COLO829 (cell line): ENCODE results near the gene ANKFY1.

ENCODE experiments used
- DNase-seq: peaks from one replicate; pipeline ENCODE4 v3.0.0; 2012; ENCODE audit warnings: low spot score

ANKFY1 gene

GRCh38 chr17:4263282-4264215 is at the start of gene ANKFY1:
TSS of gene ANKFY1 (minus strand) at chr17:4263979. CDS start at chr17:4263941, 38 bp downstream.
- DNase-seq, result peak; percentile 99

- peak; percentile 48 for DNase-seq
Observed at GRCh38 chr17:4310354-4311060, 46.7 kb upstream of the ANKFY1 start.

GRCh38 chr17:4309897-4310296 is 46.1 kb upstream of the ANKFY1 start:
- no peak for DNase-seq

- DNase-seq, result no peak
Observed at GRCh38 chr17:4307179-4307930, 43.6 kb upstream of the ANKFY1 start.

- no peak for DNase-seq
Observed at GRCh38 chr17:4305224-4305623, 41.4 kb upstream of the ANKFY1 start.

- peak; percentile 38 for DNase-seq
Observed at GRCh38 chr17:4304417-4305027, 40.7 kb upstream of the ANKFY1 start.

GRCh38 chr17:4301066-4301465 is 37.3 kb upstream of the ANKFY1 start:
- peak; percentile 37 for DNase-seq

GRCh38 chr17:4297351-4297750 is 33.6 kb upstream of the ANKFY1 start:
- DNase-seq, result peak; percentile 50

- DNase-seq, result no peak
Observed at GRCh38 chr17:4295686-4296085, 31.9 kb upstream of the ANKFY1 start.

- no peak for DNase-seq
Observed at GRCh38 chr17:4293572-4293971, 29.8 kb upstream of the ANKFY1 start.

- no peak for DNase-seq
Observed at GRCh38 chr17:4287710-4288109, 23.9 kb upstream of the ANKFY1 start.

GRCh38 chr17:4276514-4276913 is 12.7 kb upstream of the ANKFY1 start:
- no peak for DNase-seq

GRCh38 chr17:4272972-4273368 is 9.2 kb upstream of the ANKFY1 start:
- DNase-seq, result no peak

GRCh38 chr17:4272213-4272971 is 8.6 kb upstream of the ANKFY1 start:
- no peak for DNase-seq

- DNase-seq, result no peak
Observed at GRCh38 chr17:4270736-4271135, 7.0 kb upstream of the ANKFY1 start.

GRCh38 chr17:4269915-4270314 is 6.1 kb upstream of the ANKFY1 start:
- DNase-seq, result no peak

- DNase-seq, result no peak
Observed at GRCh38 chr17:4267402-4267801, 3.6 kb upstream of the ANKFY1 start.

GRCh38 chr17:4266550-4266949 is 2.8 kb upstream of the ANKFY1 start:
- no peak for DNase-seq

- no peak for DNase-seq
Observed at GRCh38 chr17:4262703-4263102, 1.1 kb downstream of the ANKFY1 start.

GRCh38 chr17:4261452-4261851 is 2.3 kb downstream of the ANKFY1 start:
- DNase-seq, result no peak

GRCh38 chr17:4258867-4259266 is 4.9 kb downstream of the ANKFY1 start:
- no peak for DNase-seq
